NCI-H345 treated with DMSO at 0.1 percent for 48 hours (cell line): Measurements from ENCODE around the gene OR14A16.

Experiments used
- DNase-seq: peaks from one replicate; lab custom pipeline; 2025; ENCODE audit not compliant: unreplicated experiment; lab: John Stamatoyannopoulos, UW

The OR14A16 gene

GRCh38 chr1:247769603-247770002 is 54.3 kb downstream of the OR14A16 start:
- no peak for DNase-seq
